Kidney epithelial cell (primary cell): ENCODE results near the gene MYO7B. TPM values are rescaled to one million over a fixed set of nuclear protein-coding genes. Genes with fewer than 3 reads are reported as not detected.

Experiments used
- DNase-seq: peaks from one replicate; pipeline ENCODE4 v3.0.0-alpha.2; 2010; ENCODE audit warnings: low read depth
- H3K27me3 ChIP-seq: 2 replicates; pipeline ENCODE4 v1.6.0; 2011; ENCODE audit warnings: low read length; ENCODE audit not compliant: control insufficient read depth, insufficient read depth
- H3K36me3 ChIP-seq: 2 replicates; pipeline ENCODE4 v1.5.1; 2011; ENCODE audit warnings: low read length; ENCODE audit not compliant: control insufficient read depth, insufficient read depth
- H3K4me3 ChIP-seq: 2 replicates; pipeline ENCODE4 v1.5.1; 2011; ENCODE audit warnings: low read depth, mild to moderate bottlenecking, control low read depth, low read length
- total RNA-seq: library from RNA; depleted of rRNA; stranded (reverse); fragments of >200 nt; gene quantifications from 2 replicates; pipeline ENCODE4 v1.2.3, GENCODE V29; 2015
- TF ChIP-seq, protein P1 (sequence below): IDR thresholded peaks from 2 replicates; pipeline ENCODE4 v1.5.1; 2011; ENCODE audit warnings: mild to moderate bottlenecking, moderate library complexity, low read length, control low read depth, inconsistent platforms; ENCODE audit not compliant: insufficient read depth, poor library complexity, severe bottlenecking

The MYO7B gene
- total RNA-seq, 1 donor from 2014 or later: 0.50 TPM

GRCh38 chr2:127546797-127547196 is 11.3 kb downstream of the MYO7B start:
- no peak overlapping the region for H3K4me3 ChIP-seq
- TF ChIP-seq, protein P1, sequence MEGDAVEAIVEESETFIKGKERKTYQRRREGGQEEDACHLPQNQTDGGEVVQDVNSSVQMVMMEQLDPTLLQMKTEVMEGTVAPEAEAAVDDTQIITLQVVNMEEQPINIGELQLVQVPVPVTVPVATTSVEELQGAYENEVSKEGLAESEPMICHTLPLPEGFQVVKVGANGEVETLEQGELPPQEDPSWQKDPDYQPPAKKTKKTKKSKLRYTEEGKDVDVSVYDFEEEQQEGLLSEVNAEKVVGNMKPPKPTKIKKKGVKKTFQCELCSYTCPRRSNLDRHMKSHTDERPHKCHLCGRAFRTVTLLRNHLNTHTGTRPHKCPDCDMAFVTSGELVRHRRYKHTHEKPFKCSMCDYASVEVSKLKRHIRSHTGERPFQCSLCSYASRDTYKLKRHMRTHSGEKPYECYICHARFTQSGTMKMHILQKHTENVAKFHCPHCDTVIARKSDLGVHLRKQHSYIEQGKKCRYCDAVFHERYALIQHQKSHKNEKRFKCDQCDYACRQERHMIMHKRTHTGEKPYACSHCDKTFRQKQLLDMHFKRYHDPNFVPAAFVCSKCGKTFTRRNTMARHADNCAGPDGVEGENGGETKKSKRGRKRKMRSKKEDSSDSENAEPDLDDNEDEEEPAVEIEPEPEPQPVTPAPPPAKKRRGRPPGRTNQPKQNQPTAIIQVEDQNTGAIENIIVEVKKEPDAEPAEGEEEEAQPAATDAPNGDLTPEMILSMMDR: no peak
- no peak for DNase-seq
- H3K27me3 ChIP-seq: peaks cover 7% of the 10 kb centered on the region
- H3K36me3 ChIP-seq: no peaks in the 10 kb centered on the region

DNA sequence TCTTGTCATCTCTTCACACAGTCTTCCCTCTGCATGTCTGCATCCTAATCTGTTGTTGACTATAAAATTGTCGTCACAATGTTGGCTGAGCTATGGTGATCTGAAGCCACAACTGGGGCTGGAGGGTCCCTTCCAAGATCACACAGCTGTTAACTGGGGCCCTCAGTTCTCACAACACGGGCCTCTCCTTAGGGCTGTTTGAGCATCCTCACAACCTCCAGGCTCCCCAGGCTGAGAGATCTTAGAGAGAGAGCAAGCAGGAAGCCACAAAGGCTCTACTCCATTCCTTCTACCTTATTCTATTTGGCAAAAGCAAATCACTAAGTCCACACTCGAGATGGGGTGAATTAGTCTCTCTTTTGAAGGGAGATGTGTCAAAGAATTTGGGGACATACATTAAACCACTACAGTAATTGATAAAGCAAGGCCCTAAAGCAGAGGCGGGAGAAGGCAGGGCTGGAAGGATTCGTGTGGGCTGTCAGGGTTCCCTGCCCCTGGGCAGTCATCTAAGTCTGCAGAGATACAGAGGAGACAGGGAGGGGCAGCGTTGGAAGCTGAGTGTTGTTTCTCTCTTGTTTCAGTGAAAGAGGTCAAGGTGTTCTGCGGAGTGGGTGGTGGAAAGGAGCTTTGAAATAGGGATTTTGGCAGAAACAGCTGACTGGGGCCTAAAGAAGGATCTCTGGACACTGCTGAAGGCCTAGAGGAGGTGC is 15.9 kb downstream of the MYO7B start:
- Histone ChIP-seq H3K27me3 (peaks cover 1% of the 10 kb centered on the region), H3K36me3 (no peaks in the 10 kb centered on the region), H3K4me3 (no peak overlapping the region)
- TF ChIP-seq, protein P1: no peak
- DNase-seq: no peak

GRCh38 chr2:127552336-127552735 is 16.9 kb downstream of the MYO7B start:
- Histone ChIP-seq H3K36me3 (no peaks in the 10 kb centered on the region), H3K27me3 (no peaks in the 10 kb centered on the region), H3K4me3 (no peak overlapping the region)
- TF ChIP-seq, protein P1: no peak
- DNase-seq: no peak

DNA sequence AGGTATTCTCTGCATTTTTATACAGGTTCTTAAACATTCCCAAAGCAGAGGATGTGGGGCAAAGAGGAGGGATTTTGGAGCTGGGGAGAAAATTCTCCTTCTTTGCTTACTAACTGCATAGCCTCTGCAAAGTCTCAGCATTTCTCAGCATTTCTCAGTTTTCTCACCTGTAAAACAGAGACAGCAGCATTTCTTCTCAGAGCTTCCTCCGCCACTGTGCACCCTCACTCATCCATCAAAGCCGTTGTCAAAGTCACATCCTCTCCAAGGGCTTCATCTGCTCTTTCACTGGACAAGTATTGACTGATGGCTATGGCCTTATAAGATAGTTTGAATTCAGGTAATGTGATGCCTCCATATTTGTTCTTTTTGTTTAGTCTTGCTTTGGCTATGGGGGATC is 17.4 kb downstream of the MYO7B start:
- H3K4me3 ChIP-seq: no peak overlapping the region
- DNase-seq: no peak
- TF ChIP-seq, protein P1: no peak
- H3K36me3 ChIP-seq: no peaks in the 10 kb centered on the region
- H3K27me3 ChIP-seq: no peaks in the 10 kb centered on the region

DNA sequence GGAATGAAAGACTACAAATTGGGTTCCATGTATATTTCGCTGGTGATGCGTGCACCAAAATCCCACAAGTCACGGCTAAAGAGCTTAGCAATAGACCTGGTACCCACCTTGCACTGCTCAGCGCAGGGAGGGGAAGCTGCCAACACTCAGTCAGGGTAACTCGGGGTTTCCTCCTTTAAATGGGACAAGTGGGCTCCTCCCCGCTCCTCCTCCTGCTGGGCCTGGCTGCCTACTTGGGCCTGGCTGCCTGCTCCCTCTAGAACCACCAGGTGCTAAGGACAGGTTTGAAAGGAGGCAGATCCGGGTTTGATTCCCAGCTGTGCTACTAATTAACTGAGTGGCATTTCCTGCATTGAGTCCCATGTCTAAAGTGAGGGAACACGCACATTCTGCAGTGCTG is 23.4 kb downstream of the MYO7B start:
- no peak overlapping the region for H3K4me3 ChIP-seq
- TF ChIP-seq, protein P1: no peak

GRCh38 chr2:127559454-127559853 is 24.0 kb downstream of the MYO7B start:
- H3K4me3 ChIP-seq: no peak overlapping the region
- TF ChIP-seq, protein P1: no peak

More for the DNA sequence above, 23.4 kb downstream of the MYO7B start:
- no peak for DNase-seq
- peaks cover 3% of the 10 kb centered on the region for H3K27me3 ChIP-seq
- H3K36me3 ChIP-seq: no peaks in the 10 kb centered on the region

More at GRCh38 chr2:127559454-127559853, 24.0 kb downstream of the MYO7B start:
- H3K27me3 ChIP-seq: peaks cover 3% of the 10 kb centered on the region
- DNase-seq: no peak
- no peaks in the 10 kb centered on the region for H3K36me3 ChIP-seq
